HG03457 (cell line): Measurements from ENCODE around the gene PRKD1.
"Not testable (repeated sequence)": the region's sequence is repeated elsewhere in the genome, so short reads cannot be mapped to it uniquely, and the experiment has no call there.

Experiments
- ATAC-seq: cut with Tn5 transposase; IDR thresholded peaks from one replicate; pipeline ENCODE4 v1.9.1; 2021; ENCODE audit warnings: moderate number of reproducible peaks; ENCODE audit not compliant: unreplicated experiment

Gene PRKD1

DNA sequence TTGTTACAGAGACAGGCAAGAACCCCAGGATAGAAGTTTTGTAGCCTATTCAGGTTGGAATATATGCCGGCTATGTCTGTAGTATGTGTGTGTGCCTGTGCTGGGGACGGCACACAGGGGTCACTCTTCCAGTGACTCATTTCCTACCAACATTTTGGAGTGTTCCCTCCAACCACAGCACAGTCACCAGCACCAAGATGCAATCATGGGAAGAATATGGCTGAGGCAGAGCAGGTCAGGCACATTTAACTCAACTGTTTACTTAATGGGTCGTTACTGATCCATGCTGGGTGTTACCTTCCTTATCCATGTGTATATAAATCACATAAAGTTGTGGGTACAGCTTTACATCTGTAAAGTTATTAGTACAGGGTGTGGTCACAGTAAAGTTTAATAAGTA, 178.3 kb downstream of the PRKD1 start:
- ATAC-seq = no peak

- no peak for ATAC-seq
These were observed 181.8 kb downstream of the PRKD1 start for GRCh38 chr14:29745863-29746262.

DNA sequence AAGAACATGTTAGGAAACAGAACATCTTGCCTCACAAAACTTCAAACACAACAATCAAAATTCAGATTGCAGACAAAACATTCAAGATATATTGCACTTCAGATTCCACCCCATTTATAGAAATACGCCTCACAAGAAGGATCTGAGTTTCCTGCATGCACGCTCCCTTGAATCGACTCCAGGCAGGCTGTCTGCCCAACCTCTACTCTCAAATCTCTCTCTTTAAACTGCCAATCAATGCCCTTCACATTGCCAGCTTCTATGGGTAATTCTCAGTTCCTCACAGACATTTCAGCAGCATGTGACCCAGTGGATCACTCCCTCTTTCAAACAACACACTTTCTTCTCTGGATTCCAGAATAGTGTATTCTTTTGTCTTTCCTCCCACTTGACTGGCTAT, 184.1 kb downstream of the PRKD1 start:
- ATAC-seq = no peak

DNA sequence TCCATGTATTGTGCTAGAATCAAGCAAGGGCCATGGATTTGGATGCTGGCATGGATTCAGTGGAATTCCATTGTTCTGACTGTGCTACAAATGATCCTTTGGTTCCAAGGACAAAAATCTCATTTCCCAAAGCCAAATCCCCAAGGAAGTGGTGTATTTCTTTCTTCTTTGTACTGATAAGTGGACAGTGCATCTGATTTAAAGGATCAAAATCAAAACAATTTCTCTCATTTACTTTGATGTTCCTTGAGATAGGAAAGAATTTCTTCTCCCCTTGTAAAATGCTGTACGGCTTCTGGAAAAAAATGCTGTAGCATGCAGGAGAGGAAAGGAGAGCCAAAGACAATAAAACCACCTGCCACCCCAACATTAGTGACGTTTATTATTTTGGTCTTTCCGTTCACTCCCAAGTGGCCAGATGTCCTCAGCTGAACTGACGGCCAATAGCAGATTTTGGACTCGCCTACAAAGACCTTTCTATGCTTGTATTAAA, 185.7 kb downstream of the PRKD1 start:
- ATAC-seq = no peak

DNA sequence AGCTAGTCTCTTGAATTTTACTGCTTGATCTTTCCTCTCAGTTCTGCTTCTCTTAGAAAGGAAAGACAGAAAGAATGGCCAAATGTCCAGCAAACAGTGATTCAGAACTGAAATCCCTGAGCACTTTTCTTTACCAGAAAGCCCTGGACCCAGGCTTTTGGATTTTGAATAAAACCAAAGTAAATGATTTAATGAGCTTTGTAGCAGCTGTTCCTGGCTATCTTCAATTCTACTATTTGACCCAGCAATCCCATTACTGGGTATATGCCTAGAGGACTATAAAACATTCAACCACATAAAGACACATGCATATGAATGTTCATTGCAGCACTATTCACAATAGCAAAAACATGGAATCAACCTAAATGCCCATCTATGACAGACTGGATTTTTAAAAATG, 187.2 kb downstream of the PRKD1 start:
- ATAC-seq = no peak

DNA sequence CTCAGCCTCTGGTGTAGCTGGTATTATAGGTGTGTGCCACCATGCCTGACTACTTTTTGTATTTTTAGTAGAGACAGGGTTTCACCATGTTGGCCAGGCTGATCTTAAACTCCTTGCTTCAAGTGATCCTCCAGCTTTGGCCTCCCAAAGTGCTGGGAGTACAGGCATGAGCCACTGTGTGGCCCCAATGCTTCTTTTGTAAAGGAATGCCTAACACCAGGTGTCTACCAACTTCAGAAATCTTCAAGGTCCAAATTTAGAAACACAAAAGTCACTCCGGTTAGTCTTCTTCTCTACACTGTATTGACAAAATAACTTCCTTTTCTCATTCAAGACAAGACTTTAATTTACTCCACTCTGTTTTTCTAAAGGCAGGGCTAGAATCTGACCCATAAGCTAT, 188.7 kb downstream of the PRKD1 start:
- ATAC-seq = no peak

DNA sequence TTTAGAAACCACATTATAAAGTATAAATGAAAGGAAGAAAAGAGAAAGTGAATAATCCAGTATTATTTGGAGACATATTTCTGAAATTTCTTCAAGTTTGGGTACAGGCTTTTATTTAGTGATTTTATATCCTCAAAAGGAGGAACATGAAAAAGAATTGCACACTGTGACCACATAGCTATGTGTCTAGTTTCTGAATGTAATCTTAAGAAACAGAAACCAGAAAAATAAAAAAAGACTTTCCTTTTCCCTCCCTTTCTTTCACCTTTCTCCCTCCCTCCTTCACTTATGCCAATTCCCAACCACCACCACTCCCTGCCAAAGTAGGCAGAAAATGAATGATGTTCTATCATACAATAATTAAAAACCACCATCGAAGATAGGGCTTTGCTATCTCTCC, 189.6 kb downstream of the PRKD1 start:
- no peak for ATAC-seq

- ATAC-seq = no peak
These were observed 192.2 kb downstream of the PRKD1 start for GRCh38 chr14:29735459-29735858.

- no peak for ATAC-seq
These were observed 192.9 kb downstream of the PRKD1 start for GRCh38 chr14:29734732-29735131.

DNA sequence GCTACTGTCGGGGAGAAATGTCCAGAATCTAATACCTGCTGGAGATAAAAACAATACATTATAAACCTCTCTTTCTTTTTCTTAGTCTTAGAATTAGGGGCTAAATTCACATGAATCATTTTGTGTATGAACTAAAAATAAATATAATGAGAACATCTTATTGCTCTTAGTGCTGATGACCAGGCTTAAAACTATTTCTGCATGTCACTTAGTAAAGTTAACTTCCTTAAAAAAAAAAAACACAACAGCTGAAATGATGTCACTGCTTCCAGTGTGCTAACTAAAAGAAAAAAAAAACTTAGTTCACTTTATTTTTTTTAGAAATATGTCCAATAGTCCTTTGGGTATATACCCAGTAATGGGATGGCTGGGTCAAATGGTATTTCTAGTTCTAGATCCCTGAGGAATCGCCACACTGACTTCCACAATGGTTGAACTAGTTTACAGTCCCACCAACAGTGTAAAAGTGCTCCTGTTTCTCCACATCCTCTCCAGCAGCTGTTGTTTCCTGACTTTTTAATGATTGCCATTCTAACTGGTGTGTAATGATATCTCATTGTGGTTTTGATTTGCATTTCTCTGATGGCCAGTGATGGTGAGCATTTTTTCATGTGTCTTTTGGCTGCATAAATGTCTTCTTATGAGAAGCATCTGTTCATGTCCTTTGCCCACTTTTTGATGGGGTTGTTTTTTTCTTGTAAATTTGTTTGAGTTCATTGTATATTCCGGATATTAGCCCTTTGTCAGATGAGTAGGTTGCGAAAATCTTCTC, 200.9 kb downstream of the PRKD1 start:
- ATAC-seq = not testable (repeated sequence)

- ATAC-seq = no peak
These were observed 202.7 kb downstream of the PRKD1 start for GRCh38 chr14:29724991-29725390.

DNA sequence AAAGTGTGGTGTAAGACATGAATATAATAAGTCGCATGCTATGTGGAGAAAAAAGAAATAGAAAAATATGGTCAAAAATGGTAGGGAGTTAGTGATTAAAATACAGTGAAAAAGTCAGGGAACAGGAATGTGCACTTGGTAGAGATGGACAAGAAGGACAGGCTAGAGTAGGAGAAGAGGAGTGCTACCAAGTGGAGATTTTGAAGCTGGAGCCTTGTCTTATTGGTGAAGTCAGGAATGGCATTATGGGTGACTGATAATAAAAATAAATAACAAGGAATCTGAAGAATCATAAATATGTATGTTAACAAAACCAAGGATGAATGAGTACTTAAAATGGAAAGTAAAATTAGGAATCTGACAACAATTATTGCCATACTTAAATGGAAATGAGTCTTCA, 204.8 kb downstream of the PRKD1 start:
- ATAC-seq = no peak

DNA sequence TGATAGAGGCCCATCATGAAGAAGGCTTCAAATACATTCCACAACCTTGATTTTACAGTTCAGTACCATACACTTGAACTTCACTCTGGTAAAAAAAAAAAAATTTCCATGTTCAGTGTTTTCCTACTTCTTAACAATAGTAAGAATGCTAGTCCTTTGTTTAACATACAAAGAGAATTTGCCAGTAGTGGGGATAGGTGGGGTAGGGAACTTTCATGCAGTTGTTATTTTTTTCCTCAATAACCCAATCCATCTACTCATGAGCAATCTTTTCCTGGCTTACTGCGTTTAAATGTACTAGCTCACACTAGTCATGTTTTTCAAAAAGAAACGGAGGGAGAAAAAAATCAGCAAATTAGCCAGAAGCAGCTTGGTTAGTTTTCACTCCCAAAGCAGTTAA, 206.1 kb downstream of the PRKD1 start:
- ATAC-seq = no peak

DNA sequence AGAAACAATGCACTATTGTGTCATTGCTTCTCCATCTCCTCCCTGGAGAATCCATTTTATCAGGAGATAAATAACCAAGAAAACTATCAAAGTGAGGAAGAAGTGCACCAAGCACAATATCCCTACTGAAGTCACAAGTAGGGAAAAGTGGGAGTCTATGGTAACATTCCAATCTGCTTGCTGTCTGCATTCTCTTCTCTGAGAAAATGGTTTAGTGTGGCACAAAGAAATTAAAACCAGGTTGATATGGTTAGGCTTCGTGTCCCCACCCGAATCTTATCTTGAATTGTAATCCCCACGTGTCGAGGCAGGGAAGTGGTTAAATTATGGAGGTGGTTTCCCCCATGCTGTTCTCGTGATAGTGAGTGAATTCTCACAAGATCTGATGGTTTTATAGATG, 209.7 kb downstream of the PRKD1 start:
- ATAC-seq = no peak

- ATAC-seq = no peak
These were observed 211.5 kb downstream of the PRKD1 start for GRCh38 chr14:29716150-29716549.

- ATAC-seq = no peak
These were observed 215.0 kb downstream of the PRKD1 start for GRCh38 chr14:29712601-29713000.

DNA sequence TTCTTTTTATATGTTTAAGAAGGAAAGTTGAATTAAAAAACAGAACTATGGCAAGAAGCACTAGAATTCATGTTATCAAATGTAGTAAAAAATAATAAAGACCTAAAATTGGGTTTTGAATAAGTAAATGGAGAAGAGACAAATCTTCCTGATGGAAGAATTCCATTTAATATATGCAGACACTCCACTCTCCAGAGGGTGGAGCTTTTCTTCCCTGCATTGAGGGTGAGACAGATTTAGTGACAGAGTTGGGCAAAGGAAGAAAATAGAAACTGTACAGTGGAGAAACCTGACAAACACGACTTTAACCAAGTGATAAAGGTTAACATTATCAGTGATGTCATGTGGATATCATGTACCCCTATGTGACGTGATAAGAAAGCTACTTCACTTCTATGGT, 217.6 kb downstream of the PRKD1 start:
- no peak for ATAC-seq

DNA sequence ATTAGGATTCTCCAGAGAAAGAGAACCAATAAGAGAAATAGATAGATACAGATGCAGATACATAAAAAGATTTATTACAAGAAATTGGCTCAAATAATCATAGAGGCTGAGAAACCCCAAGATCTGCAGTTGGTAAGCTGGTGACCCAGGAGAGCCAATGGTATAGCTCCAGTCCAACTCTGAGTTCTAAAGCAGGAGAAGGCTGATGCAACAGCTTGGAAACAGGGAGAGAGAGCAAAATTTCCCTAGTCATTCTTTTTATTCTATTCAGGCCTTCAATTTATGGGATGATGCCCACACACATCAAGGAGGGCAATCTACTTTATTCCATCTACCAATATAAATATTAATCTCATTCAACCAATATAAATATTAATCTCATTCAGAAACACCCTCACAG, 218.2 kb downstream of the PRKD1 start:
- ATAC-seq = no peak

DNA sequence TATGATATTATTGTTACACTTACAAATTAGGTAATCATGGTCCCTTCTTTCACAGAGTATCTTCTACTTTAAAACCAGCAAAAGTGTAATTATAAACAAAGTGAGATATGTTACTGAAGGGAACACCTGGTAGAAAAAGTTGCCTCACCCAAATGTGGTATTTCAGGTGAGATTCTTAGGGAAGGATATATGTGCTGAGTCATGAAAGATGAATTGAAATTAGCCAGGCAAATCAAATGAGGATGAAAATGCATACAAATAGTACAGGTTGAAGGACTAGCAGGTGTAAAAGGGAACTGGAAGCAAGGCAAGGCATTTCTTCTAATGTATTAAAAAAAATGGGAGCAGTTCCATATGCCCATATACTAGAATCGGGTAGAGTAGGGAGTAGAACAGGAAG, 220.9 kb downstream of the PRKD1 start:
- no peak for ATAC-seq

- ATAC-seq = no peak
These were observed 221.8 kb downstream of the PRKD1 start for GRCh38 chr14:29705801-29706200.

DNA sequence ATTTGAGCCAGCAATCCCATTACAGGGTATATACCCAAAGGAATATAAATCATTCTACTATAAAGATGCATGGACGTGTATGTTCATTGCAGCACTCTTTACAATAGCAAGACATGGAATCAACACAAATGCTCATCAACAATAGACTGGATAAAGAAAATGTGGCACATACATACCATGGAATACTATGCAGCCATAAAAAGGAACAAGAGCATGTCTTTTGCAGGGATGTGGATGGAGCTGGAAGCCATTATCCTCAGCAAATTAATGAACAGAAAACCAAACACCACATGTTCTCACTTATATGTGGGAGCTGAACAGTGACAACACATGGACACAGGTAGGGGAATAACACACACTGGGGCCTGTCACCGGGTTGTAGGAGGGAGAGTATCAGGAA, 238.1 kb downstream of the PRKD1 start:
- ATAC-seq = not testable (repeated sequence)

- ATAC-seq = no peak
These were observed 239.8 kb downstream of the PRKD1 start for GRCh38 chr14:29687866-29688265.
